KBM-7 (cell line): ENCODE results near the gene CLTCL1.

ENCODE experiments used
- DNase-seq: peaks from one replicate; pipeline ENCODE4 v3.0.0-alpha.2; 2015
- in situ Hi-C: fragments of 300-500 bp; cut with MboI; formaldehyde crosslinking; loops from 2 replicates; pipeline ENCODE4 v1.14.3; 2020; ENCODE audit warnings: low sequenced_read_pairs, low pct_unique_long_range_greater_than_20kb, mixed read lengths

CLTCL1 gene

DNA sequence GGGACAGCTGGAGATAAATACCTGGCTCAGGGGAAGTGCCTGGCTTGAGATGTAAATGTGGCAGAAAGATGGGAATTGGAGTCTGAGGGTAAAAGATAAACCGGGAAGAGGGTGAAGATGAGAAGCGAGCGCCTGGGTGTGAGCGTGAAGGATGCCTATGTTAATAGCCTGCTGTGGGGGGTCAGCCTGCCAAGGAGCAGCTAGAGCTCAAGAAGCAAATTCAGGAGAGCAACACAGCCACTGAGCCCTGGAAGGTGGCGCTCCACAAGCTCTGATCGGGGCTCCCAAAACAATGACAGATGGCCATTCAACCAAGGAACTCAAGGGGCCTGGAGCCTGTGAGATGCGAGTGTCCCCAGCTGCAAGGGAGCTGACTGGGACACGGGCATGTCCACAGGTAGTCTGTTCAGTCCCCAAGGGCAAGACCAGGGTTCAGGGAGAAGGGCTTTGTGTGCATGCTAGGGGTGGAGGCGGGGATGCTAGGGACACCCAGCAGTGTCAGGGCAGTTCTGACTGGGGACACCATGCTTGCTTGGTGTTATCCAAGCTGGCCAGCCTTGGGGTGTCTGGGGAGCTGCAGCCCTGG lies 144.2 kb downstream of the CLTCL1 start:
- no peak for DNase-seq
- in situ Hi-C loops: no loop called here

DNA sequence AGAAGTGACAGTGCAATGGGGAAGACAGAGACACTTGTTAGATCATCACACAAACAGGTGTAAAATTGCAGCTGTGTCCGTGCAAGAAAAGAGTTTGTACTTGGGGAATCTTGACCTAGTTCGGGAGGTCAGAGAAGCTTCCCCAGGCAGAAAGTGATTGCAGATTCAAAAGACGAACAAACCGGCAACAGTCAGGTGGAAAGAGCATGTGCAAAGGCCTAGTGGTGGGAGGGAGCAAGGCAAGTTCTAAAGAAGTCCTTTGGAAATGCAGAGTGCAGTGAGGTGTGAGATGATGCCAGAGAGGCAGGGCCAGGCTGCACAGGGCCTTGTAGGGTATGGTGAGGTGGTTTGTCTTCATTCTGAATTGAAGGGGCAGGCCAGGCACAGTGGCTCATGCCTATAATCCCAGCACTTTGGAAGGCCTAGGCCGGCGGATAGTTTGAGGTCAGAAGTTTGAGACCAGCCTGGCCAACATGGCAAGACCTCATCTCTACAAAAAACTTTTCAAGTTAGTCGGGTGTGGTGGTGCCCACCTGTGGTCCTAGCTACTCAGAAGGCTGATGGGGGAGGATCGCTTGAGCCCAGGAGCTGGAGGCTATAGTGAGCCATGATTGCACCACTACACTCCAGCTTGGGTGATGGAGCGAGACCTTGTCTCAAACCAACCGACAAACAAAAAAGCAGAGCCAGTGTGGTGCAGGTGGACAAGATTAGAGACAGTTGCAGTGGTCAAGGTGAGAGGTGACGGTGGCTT lies 145.1 kb downstream of the CLTCL1 start:
- DNase-seq: peak; percentile 13
- in situ Hi-C loops: no loop called here

- peak; percentile 23 for DNase-seq
- in situ Hi-C loops: no loop called here
These were observed 147.5 kb downstream of the CLTCL1 start for GRCh38 chr22:19143967-19144400.

DNA sequence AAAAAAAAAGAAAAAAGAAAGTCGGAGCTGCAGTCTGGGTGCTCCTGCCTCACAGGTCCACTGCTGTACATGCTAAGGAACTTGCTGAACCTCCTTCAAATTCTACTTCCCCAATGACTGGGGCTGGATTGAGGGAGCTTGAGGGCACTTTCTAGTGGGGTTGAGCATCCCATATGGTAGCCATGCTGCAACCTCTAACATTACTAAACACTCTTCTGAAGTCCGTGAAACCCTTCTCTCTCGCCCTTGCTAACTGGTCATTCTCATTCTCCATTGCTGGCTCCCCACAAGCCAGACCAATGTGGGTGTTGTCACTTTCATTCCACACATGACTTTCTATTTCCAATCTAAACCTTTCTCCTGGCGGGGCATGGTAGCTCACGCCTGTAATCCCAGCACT lies 148.3 kb downstream of the CLTCL1 start:
- in situ Hi-C loops: no loop called here
- DNase-seq: no peak

DNA sequence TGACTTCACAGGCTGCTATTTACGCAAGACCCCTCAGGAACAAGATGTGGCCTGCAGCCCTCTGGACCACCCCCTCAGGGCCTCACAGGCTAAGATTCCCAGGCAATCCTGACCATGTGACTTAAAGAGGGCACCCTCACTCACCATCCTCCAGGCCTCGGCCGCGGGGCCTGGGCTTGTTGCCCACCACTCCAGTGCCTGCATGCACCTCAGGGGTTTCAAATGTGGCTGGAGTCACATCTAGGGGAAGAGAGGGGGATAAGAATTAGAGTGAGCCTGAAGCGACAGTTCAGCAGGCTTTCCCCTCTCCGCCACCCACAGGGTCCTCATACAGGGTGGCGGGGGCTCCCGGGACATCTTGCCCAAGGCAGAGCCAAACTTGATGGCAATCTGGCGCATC lies 149.1 kb downstream of the CLTCL1 start:
- in situ Hi-C loops: no loop called here
- no peak for DNase-seq

DNA sequence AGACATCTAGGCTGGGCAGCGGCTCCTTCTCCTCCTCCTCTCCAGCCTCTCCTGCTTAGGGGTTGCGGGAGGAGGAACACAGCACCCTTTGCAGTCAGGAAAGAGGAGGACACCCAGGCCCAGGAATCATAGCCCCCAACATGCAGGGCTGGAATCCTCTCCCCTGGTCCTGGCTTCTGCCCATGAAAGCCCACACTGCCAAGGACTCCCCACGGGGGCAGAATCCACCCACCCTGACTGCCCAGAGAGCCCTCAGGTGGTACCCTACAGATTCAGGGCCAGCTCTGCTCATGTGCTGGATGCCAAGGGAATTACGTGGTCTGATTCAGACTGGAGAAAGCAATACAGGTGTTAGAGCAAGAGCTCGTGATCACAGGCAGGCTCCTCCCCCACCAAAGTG lies 151.5 kb downstream of the CLTCL1 start:
- in situ Hi-C loops: no loop called here
- DNase-seq: no peak

DNA sequence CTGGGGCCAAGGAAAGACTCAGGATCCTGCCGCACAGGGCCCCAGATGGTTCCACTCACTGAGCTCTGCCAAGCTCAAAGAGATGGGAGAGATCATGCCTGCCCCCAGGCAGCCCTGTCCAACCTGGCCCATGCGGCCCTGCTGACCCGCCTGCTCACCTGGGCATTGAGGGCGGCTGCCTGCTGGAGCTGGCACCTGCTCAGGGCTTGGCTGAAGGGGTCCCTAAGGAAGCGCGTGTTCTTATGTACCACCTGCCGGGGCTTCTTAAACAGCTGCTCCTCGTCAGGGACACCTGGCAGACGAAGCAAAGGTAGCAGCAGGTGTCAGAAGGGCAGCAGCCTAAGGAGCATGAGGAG lies 152.5 kb downstream of the CLTCL1 start:
- DNase-seq: no peak
- in situ Hi-C loops: no loop called here

- no peak for DNase-seq
- in situ Hi-C loops: no loop called here
These were observed 153.1 kb downstream of the CLTCL1 start for GRCh38 chr22:19138217-19139000.

- in situ Hi-C loops: no loop called here
- DNase-seq: no peak
These were observed 153.9 kb downstream of the CLTCL1 start for GRCh38 chr22:19137384-19138216.

- no peak for DNase-seq
- in situ Hi-C loops: no loop called here
These were observed 154.6 kb downstream of the CLTCL1 start for GRCh38 chr22:19136915-19137314.

DNA sequence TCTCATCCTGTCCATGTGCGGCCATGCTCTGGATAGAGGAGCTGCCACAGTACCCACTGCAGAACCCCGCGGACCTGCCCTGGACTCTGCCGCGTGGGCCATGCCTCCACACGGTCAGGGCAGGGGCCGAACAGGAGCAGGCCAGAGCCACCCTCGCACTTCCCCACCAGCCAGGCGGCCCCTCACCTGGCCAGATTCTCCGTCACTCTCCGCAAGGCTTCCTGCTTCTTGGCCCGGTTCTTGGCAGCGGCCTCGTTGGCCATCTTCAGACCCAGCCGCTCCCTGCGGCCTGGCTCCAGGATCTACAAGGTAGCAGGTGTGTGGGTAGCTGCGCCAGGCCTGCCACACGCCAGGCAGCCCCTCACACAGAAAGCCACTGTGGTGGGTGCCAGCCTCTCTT lies 156.6 kb downstream of the CLTCL1 start:
- in situ Hi-C loops: no loop called here
- no peak for DNase-seq

- no peak for DNase-seq
- in situ Hi-C loops: no loop called here
These were observed 157.2 kb downstream of the CLTCL1 start for GRCh38 chr22:19134176-19134831.

- no peak for DNase-seq
- in situ Hi-C loops: no loop called here
These were observed 158.0 kb downstream of the CLTCL1 start for GRCh38 chr22:19133561-19133960.

DNA sequence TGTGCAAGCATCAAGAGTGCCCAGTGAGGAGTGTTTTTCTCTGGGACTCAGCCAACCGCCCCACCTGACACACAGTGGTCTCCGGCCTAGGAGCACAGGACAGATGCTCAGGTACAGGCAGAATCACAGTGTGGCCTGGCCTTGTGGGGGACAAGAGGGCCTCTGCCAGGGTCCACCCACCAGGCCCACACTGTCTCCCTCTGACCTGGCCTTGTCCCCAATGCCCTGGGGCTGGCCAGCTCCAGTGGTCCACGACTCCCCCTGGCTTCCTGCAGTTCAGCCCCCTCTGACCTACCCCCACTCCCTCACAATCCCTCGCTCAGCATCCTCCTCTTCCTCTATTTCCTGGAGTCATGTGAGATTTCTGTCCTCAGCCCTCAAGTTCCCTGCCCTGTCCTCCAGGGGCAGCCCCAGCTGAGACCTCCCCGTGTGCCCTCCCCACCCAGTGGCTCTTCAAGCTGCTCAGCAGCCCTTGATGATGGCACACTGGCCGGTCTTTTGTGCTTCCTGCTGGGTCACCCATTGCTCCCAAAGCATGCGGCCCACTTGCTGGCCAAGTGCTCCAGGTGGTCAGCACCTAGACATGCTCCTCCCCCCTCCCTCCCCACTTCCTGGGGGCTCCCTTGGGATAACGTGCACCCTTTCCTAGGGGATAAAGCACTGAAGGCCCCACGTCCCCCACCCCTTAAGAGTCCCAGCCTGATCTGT lies 158.7 kb downstream of the CLTCL1 start:
- in situ Hi-C loops: no loop called here
- DNase-seq: no peak

GRCh38 chr22:19132153-19132552 lies 159.4 kb downstream of the CLTCL1 start:
- in situ Hi-C loops: no loop called here
- DNase-seq: no peak

DNA sequence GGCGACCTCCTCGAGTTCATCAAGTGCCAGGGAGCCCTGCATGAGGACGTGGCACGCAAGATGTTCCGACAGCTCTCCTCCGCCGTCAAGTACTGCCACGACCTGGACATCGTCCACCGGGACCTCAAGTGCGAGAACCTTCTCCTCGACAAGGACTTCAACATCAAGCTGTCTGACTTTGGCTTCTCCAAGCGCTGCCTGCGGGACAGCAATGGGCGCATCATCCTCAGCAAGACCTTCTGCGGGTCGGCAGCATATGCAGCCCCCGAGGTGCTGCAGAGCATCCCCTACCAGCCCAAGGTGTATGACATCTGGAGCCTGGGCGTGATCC lies 159.9 kb downstream of the CLTCL1 start:
- no peak for DNase-seq
- in situ Hi-C loops: no loop called here

GRCh38 chr22:19130959-19131684 lies 160.4 kb downstream of the CLTCL1 start, which contains the start of gene TSSK2:
Gene TSSK2, plus strand, starts transcription at chr22:19131308. Its CDS starts 92 bp downstream, at chr22:19131400.
- in situ Hi-C loops: no loop called here
- DNase-seq: no peak

- in situ Hi-C loops: no loop called here
These were observed 161.6 kb downstream of the CLTCL1 start for GRCh38 chr22:19129871-19130270.

More at GRCh38 chr22:19129871-19130270, 161.6 kb downstream of the CLTCL1 start:
- no peak for DNase-seq
